ENCODE data around the gene SHPK.

Gene SHPK, protein sequence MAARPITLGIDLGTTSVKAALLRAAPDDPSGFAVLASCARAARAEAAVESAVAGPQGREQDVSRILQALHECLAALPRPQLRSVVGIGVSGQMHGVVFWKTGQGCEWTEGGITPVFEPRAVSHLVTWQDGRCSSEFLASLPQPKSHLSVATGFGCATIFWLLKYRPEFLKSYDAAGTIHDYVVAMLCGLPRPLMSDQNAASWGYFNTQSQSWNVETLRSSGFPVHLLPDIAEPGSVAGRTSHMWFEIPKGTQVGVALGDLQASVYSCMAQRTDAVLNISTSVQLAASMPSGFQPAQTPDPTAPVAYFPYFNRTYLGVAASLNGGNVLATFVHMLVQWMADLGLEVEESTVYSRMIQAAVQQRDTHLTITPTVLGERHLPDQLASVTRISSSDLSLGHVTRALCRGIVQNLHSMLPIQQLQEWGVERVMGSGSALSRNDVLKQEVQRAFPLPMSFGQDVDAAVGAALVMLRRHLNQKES

DNA sequence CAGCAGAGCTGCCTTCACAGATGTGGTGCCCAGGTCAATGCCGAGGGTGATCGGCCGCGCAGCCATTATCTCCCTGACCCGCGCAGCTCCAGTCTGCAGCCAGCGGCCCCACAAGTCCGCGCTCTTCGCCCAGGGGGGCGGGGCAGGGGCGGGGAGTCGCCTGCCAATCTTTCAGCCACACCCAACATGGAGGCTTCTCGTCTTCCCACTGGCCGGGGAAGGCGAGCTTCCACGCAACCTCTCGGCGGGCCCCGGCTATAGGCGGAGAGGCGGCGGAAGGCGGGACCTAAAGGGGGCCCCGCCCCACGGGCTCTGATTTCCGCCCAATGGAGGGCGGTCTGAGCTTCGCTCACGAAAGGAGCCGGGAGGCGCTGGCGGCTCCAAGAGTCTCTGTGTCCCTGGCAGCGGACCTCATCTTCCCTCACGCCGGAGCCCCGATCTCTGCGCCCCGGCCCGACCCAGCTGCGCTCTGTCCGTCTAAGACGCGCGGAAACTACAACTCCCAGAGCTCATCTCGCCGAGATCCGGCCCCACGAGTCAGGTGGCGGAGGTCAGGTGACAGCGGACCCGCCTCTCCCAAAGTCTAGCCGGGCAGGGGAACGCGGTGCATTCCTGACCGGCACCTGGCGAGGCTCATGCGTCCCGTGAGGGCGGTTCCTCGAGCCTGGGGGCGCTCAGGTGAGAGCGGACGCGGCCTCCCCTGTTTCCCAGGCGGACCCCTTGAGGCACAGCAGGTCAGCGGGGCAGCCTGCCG lies at the start of gene SHPK, which contains the start of gene CTNS:
Gene SHPK, minus strand, starts transcription at position 97 of the 754 bp plus-strand sequence. Its CDS starts 31 bp downstream, at position 66.
Gene CTNS, plus strand, starts transcription at position 607 of the 754 bp plus-strand sequence. CDS start 3,447 bp downstream, outside the sequence.
- TF ChIP-seq, protein P1, sequence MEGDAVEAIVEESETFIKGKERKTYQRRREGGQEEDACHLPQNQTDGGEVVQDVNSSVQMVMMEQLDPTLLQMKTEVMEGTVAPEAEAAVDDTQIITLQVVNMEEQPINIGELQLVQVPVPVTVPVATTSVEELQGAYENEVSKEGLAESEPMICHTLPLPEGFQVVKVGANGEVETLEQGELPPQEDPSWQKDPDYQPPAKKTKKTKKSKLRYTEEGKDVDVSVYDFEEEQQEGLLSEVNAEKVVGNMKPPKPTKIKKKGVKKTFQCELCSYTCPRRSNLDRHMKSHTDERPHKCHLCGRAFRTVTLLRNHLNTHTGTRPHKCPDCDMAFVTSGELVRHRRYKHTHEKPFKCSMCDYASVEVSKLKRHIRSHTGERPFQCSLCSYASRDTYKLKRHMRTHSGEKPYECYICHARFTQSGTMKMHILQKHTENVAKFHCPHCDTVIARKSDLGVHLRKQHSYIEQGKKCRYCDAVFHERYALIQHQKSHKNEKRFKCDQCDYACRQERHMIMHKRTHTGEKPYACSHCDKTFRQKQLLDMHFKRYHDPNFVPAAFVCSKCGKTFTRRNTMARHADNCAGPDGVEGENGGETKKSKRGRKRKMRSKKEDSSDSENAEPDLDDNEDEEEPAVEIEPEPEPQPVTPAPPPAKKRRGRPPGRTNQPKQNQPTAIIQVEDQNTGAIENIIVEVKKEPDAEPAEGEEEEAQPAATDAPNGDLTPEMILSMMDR (conservative IDR thresholded peaks at IDR 0.05; ENCODE audit: low read depth, low read length) = no peak
- DNase-seq (ENCODE audit: low read depth) = peak; percentile 80
- peak within 1 kb of the TSS; percentile 86 for H3K4me3 ChIP-seq (ENCODE audit: low read length)

DNA sequence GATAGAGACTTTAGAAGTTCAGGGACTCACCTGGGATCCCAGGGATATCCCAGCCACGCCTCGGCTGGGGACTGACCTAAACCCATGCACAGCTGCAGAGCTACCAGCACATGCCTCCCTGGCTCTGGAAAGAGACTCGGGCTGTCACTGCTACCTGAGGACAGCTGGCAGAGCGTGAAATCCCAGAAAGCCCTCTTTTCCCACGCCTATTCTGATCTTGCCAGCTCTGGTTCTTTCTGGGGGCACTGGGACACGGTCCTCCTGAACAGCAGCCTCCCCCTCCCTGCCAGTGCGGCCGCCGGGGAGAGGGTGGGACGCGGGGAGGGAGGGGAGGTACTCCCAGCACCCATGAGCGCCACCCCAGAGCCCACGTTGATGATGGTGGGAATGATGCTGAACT lies 49.1 kb upstream of the SHPK start:
- no peak for DNase-seq (ENCODE audit: low read depth)
- TF ChIP-seq, protein P1 (conservative IDR thresholded peaks at IDR 0.05; ENCODE audit: low read depth, low read length) = no peak

DNA sequence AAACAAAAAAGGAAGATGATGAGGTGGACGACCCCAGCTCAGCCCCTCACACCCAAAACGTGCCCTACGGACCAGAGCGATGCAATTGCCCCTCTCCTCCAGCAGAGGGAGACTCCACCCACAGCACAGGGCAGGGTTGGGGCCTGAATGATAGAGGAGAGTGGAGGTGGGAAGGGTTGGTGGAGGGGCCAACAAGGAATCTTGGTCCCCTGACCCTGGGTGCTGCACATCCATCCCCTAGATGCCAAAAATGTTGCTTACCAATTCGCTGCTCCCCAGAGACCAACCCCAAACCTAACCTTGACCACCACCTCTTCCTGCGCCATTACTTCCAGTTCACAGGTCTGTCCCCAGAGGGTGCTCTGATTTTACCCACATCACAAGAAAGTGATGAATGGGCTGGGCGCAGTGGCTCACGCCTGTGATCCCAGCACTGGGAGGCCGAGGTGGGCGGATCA lies 47.0 kb upstream of the SHPK start:
- TF ChIP-seq, protein P1 (conservative IDR thresholded peaks at IDR 0.05; ENCODE audit: low read depth, low read length) = peak; percentile 99
- no peak for DNase-seq (ENCODE audit: low read depth)
- no peak overlapping the region for H3K4me3 ChIP-seq (ENCODE audit: low read length)

More for the DNA sequence above, 49.1 kb upstream of the SHPK start:
- no peak overlapping the region for H3K4me3 ChIP-seq (ENCODE audit: low read length)

DNA sequence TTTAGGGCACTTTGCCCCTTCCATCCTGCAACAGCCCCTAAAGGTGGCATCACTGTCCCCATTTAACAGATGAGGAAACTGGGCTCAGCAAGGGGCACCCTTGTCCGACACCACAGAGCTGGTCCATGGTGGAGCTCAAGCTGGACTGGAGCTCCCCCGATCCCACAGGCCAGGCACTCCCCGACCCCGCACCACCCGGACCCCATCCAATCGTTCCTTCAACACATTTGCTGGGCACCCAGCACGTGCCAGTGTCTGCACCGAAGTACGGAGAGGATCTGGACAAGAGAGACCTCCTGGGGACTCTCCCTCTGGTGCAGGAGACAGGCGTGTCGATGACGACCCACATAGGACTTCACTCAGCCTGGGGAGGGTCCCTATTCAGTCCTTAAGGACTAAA lies 46.0 kb upstream of the SHPK start:
- H3K4me3 ChIP-seq (ENCODE audit: low read length) = no peak overlapping the region
- DNase-seq (ENCODE audit: low read depth) = no peak
- TF ChIP-seq, protein P1 (conservative IDR thresholded peaks at IDR 0.05; ENCODE audit: low read depth, low read length) = no peak

DNA sequence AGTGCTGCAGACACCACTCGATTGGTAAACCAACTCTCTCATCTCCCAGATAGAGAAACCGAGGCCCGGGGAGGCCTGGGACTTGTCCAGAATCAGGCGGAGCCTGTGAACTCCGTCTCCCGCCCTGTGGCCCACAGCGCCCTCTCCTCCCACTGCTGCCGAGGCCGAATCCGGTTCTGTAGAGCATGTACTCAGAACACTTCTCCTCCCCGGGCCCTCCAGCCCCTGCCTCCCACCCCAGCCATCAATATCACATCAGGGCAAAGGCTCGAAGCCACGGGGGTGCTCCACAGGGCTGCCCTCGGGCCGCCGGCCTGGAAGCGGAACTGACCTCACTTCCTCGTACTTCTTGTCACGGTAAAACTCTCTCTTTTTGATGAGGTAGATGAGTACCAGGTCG lies 45.5 kb upstream of the SHPK start:
- TF ChIP-seq, protein P1 (conservative IDR thresholded peaks at IDR 0.05; ENCODE audit: low read depth, low read length) = no peak

DNA sequence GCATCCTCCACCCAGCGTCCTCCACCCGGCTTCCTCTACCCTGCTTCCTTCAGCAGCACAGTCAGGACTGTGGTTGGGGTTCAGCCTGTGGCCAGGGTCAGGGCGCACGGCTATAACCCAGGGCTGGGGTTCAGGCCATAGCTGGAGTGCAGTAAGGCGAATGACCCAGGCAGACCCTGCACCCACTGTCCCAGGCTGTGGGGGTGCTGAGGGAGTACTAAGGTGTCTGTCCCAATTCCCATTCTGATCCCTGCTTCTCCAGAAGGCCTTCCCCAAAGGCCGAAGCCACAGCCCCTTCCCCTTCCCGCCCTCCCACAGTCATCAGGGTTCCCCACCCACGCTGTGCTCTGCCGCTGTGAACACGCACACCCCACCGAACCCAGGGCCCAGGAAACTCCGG lies 45.0 kb upstream of the SHPK start:
- no peak overlapping the region for H3K4me3 ChIP-seq (ENCODE audit: low read length)
- TF ChIP-seq, protein P1 (conservative IDR thresholded peaks at IDR 0.05; ENCODE audit: low read depth, low read length) = no peak
- no peak for DNase-seq (ENCODE audit: low read depth)

More for the DNA sequence above, 45.5 kb upstream of the SHPK start:
- no peak for DNase-seq (ENCODE audit: low read depth)
- no peak overlapping the region for H3K4me3 ChIP-seq (ENCODE audit: low read length)
